GM18868 (cell line): ENCODE results near the gene USP25.
A peak's percentile ranks its signal among the peaks of the same experiment; 100 is the strongest.

Source experiments
- ATAC-seq: cut with Tn5 transposase; IDR thresholded peaks from one replicate; pipeline ENCODE4 v1.9.1; 2021; ENCODE audit warnings: mild to moderate bottlenecking, moderate library complexity; ENCODE audit not compliant: unreplicated experiment

Gene USP25

GRCh38 chr21:15848634-15849560 lies 119.1 kb downstream of the USP25 start:
- no peak for ATAC-seq

- ATAC-seq = no peak
Observed at GRCh38 chr21:15849927-15850326, 120.1 kb downstream of the USP25 start.

DNA sequence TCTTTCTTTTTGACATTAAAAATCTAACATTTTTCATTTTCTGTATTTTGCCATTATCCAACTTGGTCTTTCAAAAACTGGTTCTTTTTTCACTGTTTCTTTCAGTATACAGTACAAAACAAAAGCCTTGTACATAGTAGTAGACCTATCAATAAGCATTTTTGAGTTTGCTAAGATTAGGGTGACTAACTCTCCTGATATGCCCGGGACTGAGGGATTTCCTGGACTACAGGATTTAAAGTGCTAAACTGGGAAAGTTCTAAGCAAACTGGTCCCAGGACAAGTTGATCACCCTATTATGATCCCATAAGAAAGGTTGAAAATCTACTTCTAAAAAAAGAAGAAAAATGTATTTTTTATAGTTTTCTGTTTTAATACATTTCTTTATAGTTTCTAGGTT lies 120.9 kb downstream of the USP25 start:
- ATAC-seq = no peak

- no peak for ATAC-seq
Observed at GRCh38 chr21:15852146-15852545, 122.4 kb downstream of the USP25 start.

GRCh38 chr21:15853126-15853525 lies 123.3 kb downstream of the USP25 start:
- no peak for ATAC-seq

GRCh38 chr21:15856813-15857212 lies 127.0 kb downstream of the USP25 start:
- ATAC-seq = no peak

DNA sequence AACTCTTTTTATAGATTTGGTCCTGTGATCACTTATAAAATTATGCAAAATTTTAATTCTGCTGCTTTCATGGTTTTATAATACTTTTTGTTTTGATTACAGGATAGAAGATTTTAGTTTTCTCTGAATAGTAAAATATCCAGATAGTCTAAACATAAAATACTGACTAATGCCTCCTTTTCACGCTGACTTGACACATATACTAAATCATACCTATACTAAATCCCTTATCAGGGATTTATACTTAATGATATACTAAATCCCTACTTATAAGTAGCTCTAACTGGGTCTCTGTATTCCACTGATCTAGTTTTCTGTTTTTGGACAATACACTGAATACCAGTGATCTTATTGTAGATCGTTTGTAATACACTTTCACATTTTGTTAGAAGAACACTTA lies 128.0 kb downstream of the USP25 start:
- ATAC-seq = no peak

DNA sequence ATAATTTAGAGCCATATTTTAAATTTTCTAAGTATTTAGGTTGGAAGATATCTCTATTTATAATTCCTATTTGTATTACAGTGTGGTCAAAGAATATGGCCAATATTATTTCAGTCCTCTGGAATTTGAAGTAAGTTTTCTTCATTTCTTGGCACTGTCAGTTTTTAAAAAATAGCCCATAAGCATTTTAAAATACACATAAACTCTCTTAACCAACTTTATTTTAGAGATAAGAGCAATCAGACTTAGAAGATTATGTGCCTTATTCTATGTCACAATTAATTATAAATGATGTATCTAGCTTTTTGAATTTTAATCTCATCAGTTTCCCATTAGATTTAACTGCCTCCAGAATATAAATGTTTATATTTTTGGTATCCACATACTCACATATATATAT lies 130.8 kb downstream of the USP25 start:
- no peak for ATAC-seq

DNA sequence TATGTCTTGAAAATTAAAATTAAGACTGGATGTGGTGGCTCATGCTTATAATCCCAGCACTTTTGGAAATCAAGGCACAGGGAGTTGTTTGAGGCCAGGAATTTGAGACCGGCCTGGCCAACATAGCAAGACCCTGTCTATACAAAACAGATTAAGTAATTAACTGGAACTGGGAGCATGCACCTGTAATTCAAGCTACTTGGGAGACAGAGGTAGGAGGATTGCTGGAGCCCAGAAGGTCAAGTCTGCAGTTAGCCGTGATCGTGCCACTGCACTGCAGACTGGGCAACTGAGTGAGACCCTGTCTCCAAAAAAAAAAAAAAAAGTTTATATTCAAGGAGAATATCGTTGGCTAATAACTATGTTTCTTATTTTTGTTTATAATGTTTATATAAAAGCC lies 139.2 kb downstream of the USP25 start:
- ATAC-seq = no peak

- ATAC-seq = peak; percentile 61
Observed at GRCh38 chr21:15870819-15871218, 141.0 kb downstream of the USP25 start.

- no peak for ATAC-seq
Observed at GRCh38 chr21:15872236-15872635, 142.5 kb downstream of the USP25 start.

DNA sequence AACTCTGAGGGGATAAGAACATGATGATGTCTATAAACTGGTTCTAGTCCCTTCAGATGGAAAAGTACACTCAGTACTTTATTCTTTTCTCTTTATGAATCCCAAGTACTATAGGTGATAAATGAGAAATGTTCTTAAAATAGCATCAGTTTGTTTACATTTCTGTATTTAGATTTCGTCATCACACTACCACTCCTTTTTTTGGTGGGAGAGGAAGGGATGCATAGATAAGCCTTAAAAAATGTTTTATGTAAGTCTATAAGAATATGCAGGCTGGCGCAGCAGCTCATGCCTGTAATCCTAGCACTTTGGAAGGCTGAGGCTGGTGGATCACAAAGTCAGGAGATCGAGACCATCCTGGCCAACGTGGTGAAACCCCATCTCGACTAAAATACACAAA lies 144.8 kb downstream of the USP25 start:
- ATAC-seq = no peak

DNA sequence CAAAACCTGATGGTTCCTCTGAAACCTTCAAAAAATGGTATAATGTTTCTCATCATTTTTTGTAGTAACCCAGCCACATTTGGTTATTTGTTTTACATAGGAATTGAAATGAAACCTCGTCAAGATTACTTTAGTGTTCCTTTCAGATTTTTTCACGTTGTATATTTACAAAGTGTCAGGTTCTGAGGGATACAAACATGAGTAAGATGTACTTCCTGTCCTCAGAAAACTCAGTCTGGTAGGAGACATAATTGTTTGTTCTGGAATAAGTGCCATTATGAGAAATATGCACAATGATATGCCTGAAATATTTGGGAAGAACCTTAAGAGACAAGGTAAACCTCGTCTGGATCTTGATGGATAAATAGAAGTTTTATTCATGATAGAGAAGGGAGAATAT lies 145.5 kb downstream of the USP25 start:
- no peak for ATAC-seq

GRCh38 chr21:15893902-15894301 lies 164.1 kb downstream of the USP25 start:
- no peak for ATAC-seq

- no peak for ATAC-seq
Observed at GRCh38 chr21:15894596-15894995, 164.8 kb downstream of the USP25 start.

DNA sequence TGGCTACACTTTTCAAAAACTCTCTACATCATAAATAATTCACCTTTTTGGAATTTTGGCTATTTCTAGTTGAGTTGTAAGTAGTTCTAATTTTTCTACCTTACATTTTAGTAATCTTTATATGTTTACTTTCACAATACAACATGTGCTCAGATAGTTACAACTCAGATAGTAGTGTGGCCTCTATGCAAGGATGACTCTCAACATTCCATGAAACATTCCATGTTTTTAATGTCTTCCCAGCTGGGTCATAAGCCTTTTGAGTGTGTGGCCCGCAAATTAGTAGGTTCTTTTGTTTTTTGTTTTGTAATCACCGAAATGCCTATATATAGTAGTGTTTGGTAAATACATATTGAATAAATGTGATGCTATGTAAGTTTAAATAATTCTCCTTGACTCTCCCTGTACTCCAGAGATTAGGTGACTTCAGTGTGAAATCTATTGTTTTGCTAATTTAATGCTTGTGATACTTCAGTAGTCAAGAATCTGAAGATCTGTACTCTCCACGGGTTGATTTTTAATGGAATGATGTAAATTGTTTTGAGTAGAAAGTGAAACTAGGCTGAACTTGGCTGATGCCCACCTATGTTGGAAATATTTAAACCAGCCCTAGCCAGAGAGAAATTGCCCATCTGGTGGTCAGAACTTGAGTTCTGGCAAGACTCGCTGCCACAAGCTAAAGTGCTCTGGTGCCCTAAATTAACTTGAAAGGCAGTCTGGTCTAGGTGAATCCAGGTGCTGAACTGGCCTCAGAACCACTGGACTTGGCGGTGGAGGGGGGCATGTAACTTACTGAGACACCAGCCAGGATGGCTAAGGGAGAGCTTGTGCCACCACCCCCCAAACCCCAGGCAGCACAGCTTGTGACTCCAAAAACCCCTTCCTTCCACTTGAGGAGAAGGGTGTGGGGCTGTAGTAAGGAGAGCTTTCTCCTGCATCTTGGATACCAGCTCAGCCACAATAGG lies 165.6 kb downstream of the USP25 start:
- no peak for ATAC-seq

- ATAC-seq = no peak
Observed at GRCh38 chr21:15896501-15896900, 166.7 kb downstream of the USP25 start.

DNA sequence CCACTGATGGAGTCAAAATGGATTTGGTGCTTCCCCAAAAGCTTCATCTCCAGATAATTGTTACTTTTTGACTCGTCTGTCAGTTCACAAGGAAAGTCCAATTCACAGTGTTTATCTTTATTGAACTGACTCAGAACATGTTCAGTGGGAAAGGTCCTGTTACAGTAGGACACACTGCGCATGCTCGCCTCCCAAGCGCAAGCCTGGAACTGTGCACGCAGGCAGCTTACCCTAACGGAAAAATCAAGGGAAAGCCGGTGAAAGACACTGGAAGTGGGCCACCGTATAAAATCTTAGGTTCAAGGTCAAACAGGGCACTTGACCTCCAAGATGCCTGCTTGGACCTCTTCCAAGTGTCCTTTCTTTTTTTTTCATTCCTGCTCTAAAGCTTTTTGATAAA lies 174.6 kb downstream of the USP25 start:
- no peak for ATAC-seq

GRCh38 chr21:15908187-15908586 lies 178.4 kb downstream of the USP25 start:
- ATAC-seq = no peak

- no peak for ATAC-seq
Observed at GRCh38 chr21:15928196-15928595, 198.4 kb downstream of the USP25 start.

- ATAC-seq = no peak
Observed at GRCh38 chr21:15928686-15929425, 199.1 kb downstream of the USP25 start.
